GM21381 (cell line): ENCODE results near the gene GRM8.
A peak's percentile ranks its signal among the peaks of the same experiment; 100 is the strongest.

Experiments
- ATAC-seq: cut with Tn5 transposase; IDR thresholded peaks from one replicate; pipeline ENCODE4 v1.9.1; 2021; ENCODE audit warnings: mild to moderate bottlenecking, moderate library complexity; ENCODE audit not compliant: unreplicated experiment

GRM8 gene

GRCh38 chr7:127231415-127231814 lies 21.3 kb downstream of the GRM8 start:
- no peak for ATAC-seq

GRCh38 chr7:127230192-127230925 lies 22.4 kb downstream of the GRM8 start:
- no peak for ATAC-seq

GRCh38 chr7:127226685-127227374 lies 25.9 kb downstream of the GRM8 start:
- ATAC-seq = no peak

- no peak for ATAC-seq
Observed at GRCh38 chr7:127221731-127222130, 31.0 kb downstream of the GRM8 start.

- no peak for ATAC-seq
Observed at GRCh38 chr7:127214956-127215718, 37.6 kb downstream of the GRM8 start.

- no peak for ATAC-seq
Observed at GRCh38 chr7:127209886-127210285, 42.9 kb downstream of the GRM8 start.

- ATAC-seq = no peak
Observed at GRCh38 chr7:127208860-127209259, 43.9 kb downstream of the GRM8 start.

GRCh38 chr7:127208351-127208750 lies 44.4 kb downstream of the GRM8 start:
- ATAC-seq = no peak

- ATAC-seq = no peak
Observed at GRCh38 chr7:127207806-127208205, 44.9 kb downstream of the GRM8 start.

- ATAC-seq = no peak
Observed at GRCh38 chr7:127207230-127207629, 45.5 kb downstream of the GRM8 start.

- no peak for ATAC-seq
Observed at GRCh38 chr7:127194571-127194970, 58.2 kb downstream of the GRM8 start.

GRCh38 chr7:127189886-127190285 lies 62.9 kb downstream of the GRM8 start:
- no peak for ATAC-seq

- no peak for ATAC-seq
Observed at GRCh38 chr7:127189074-127189473, 63.7 kb downstream of the GRM8 start.

GRCh38 chr7:127187740-127188139 lies 65.0 kb downstream of the GRM8 start:
- ATAC-seq = no peak

GRCh38 chr7:127186686-127187085 lies 66.1 kb downstream of the GRM8 start:
- no peak for ATAC-seq

- no peak for ATAC-seq
Observed at GRCh38 chr7:127177156-127177555, 75.6 kb downstream of the GRM8 start.

- ATAC-seq = no peak
Observed at GRCh38 chr7:127162366-127162765, 90.4 kb downstream of the GRM8 start.

GRCh38 chr7:127158659-127159058 lies 94.1 kb downstream of the GRM8 start:
- peak; percentile 49 for ATAC-seq

GRCh38 chr7:127154958-127155357 lies 97.8 kb downstream of the GRM8 start:
- ATAC-seq = no peak

- ATAC-seq = no peak
Observed at GRCh38 chr7:127154101-127154500, 98.6 kb downstream of the GRM8 start.

GRCh38 chr7:127153315-127153714 lies 99.4 kb downstream of the GRM8 start:
- ATAC-seq = no peak

GRCh38 chr7:127152423-127152822 lies 100.3 kb downstream of the GRM8 start:
- no peak for ATAC-seq
